H1 (cell line): ENCODE data around the gene L3HYPDH.

ENCODE experiments used
- ATF2 ChIP-seq: IDR thresholded peaks from 2 replicates; pipeline ENCODE4 v1.6.1; 2012; ENCODE audit warnings: low read length, inconsistent platforms
- TBP ChIP-seq: IDR thresholded peaks from 2 replicates; pipeline ENCODE4 v1.6.1; 2011; ENCODE audit warnings: low read depth, low read length, improper control_type of control experiment

DNA sequence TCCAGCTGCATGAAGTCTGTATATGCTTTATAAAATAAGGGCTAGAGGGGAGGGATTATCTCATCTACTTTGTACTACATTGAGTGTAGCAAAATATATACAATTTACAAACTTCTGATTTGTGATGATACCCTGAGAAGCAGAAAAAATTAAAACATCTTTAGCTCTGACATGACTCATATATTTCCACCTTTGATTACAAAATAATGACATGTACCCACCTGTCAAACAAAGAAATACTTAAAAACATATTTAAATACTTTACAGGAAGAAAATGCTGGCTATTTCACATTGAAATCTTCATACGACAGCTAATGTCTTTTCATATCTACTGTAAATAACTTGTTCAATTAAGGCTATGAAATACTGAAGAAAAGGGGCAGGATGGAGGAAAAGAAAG, 22.3 kb downstream of the L3HYPDH start:
- TF ChIP-seq ATF2: no peak
- no peak for TF ChIP-seq TBP
